HepG2 (cell line): ENCODE data around the gene HS3ST3B1. TPM values are rescaled to one million over a fixed set of nuclear protein-coding genes. Genes with fewer than 3 reads are reported as not detected.

Source experiments
- ATM ChIP-seq: fragments of 450-650 bp; IDR thresholded peaks from 2 replicates; pipeline ENCODE4 v1.7.1; 2017; ENCODE audit warnings: mild to moderate bottlenecking, borderline replicate concordance
- CBFB ChIP-seq: sonication (generic); formaldehyde crosslinking; IDR thresholded peaks from 2 replicates; pipeline ENCODE4 v1.4.0; 2020; ENCODE audit warnings: missing genetic modification reagents
- ELF3 ChIP-seq: IDR thresholded peaks from 2 replicates; pipeline ENCODE4 v1.6.1; 2016; ENCODE audit warnings: missing genetic modification reagents, missing compliant biosample characterization
- FOXJ3 ChIP-seq: sonication (generic); formaldehyde crosslinking; IDR thresholded peaks from 2 replicates; pipeline ENCODE4 v1.4.0; 2020; ENCODE audit warnings: missing genetic modification reagents, mild to moderate bottlenecking, borderline replicate concordance
- MAFG ChIP-seq: sonication (generic); formaldehyde crosslinking; IDR thresholded peaks from 2 replicates; pipeline ENCODE4 v1.5.1; 2020; ENCODE audit warnings: mild to moderate bottlenecking, missing genetic modification reagents
- MED1 ChIP-seq: sonication (generic); formaldehyde crosslinking; IDR thresholded peaks from 2 replicates; pipeline ENCODE4 v1.4.0; 2020; ENCODE audit warnings: missing genetic modification reagents
- MTF1 ChIP-seq: sonication (generic); formaldehyde crosslinking; IDR thresholded peaks from 2 replicates; pipeline ENCODE4 v1.5.0; 2020; ENCODE audit warnings: missing genetic modification reagents
- SP2 ChIP-seq: sonication (generic); formaldehyde crosslinking; IDR thresholded peaks from 2 replicates; pipeline ENCODE4 v1.5.1; 2020; ENCODE audit warnings: mild to moderate bottlenecking, missing genetic modification reagents
- ZNF234 ChIP-seq: sonication (generic); formaldehyde crosslinking; conservative IDR thresholded peaks from 2 replicates; pipeline ENCODE4 v1.5.1; 2020; ENCODE audit warnings: mild to moderate bottlenecking, missing genetic modification reagents
- ZNF446 ChIP-seq: sonication (generic); formaldehyde crosslinking; IDR thresholded peaks from 2 replicates; pipeline ENCODE4 v1.5.0; 2020; ENCODE audit warnings: mild to moderate bottlenecking, missing genetic modification reagents
- ZNF782 ChIP-seq: sonication (generic); formaldehyde crosslinking; IDR thresholded peaks from 2 replicates; pipeline ENCODE4 v1.4.0; 2020; ENCODE audit warnings: missing genetic modification reagents, mild to moderate bottlenecking, borderline replicate concordance
- ZNF83 ChIP-seq: sonication (generic); formaldehyde crosslinking; IDR thresholded peaks from 2 replicates; pipeline ENCODE4 v1.4.0; 2020; ENCODE audit warnings: missing genetic modification reagents, mild to moderate bottlenecking, borderline replicate concordance
- polyA plus RNA-seq, 8 experiments: library from polyadenylated mRNA; depleted of rRNA in 3 of 8; stranded (reverse) in 7 of 8; unstranded in 1 of 8; fragments of >200 nt; fragmentation: Illumina TruSeq in 4 of 8; extraction: Trizol in 4 of 8; gene quantifications; 2 replicates each; pipeline versions ENCODE4 v1.2.1 to v1.2.3, GENCODE V29; 2011 to 2016; ENCODE audit warnings: low read depth in 4 of 8, missing spikeins in 1 of 8, mixed read lengths in 1 of 8; ENCODE audit not compliant: insufficient read depth in 1 of 8
- total RNA-seq, 5 experiments: library from RNA; depleted of rRNA; stranded (reverse); fragments of >200 nt; fragmentation: Illumina TruSeq; extraction: Trizol; gene quantifications; 2 replicates each; pipeline ENCODE4 v1.2.3, GENCODE V29; 2016; ENCODE audit warnings: low read depth in 1 of 5
- TF ChIP-seq, protein P1 (sequence below): sonication (generic); formaldehyde crosslinking; IDR thresholded peaks from 2 replicates; pipeline ENCODE4 v1.4.0; 2020; ENCODE audit warnings: mild to moderate bottlenecking, missing genetic modification reagents
- TF ChIP-seq, protein P2 (sequence below): sonication (generic); formaldehyde crosslinking; IDR thresholded peaks from 2 replicates; pipeline ENCODE4 v1.4.0; 2020; ENCODE audit warnings: missing genetic modification reagents, borderline replicate concordance
- TF ChIP-seq, protein P3 (sequence below): sonication (generic); formaldehyde crosslinking; IDR thresholded peaks from 2 replicates; pipeline ENCODE4 v1.4.0; 2020; ENCODE audit warnings: missing genetic modification reagents, borderline replicate concordance

The HS3ST3B1 gene
- total and polyA plus RNA-seq, 2 of the 13 experiments (the other 11 are each of a cell fraction or from before 2014, with no cell fraction given) = 15.7 to 39.5 TPM

DNA sequence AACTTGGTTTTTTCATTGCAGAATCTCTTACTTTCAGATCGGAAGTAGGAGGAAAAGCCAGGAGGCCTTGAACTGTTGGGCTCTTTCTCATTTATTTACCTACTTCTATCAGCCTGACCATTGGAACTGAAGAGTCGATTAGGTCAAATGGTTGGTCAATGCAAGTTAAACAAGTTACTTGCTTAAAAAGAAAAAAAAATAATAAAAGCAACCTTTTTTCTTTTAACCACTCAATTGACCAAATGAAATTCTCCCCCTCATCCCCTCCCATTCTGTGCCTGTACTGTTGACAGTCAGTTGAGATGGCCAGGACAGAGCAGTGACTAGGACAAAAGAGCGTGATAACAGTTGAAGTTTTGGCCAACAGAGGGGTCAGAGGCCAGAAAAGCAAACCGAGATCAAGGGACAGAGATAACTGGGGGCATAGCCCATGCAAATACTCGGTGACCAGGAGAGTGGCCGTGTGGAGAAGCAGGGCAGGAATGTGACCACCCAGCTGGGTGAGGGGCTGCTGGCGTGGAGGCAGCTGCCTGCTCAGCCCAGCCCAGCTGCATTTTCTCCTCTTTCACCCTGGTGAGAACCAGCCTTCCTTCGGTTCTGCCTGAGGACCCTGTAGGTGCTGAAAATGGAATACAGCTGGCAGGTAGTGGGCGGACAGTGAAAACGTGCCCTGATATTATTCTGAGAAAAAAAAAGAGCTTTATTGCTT is 72.2 kb downstream of the HS3ST3B1 start (continued):
- TF ChIP-seq, protein P1, sequence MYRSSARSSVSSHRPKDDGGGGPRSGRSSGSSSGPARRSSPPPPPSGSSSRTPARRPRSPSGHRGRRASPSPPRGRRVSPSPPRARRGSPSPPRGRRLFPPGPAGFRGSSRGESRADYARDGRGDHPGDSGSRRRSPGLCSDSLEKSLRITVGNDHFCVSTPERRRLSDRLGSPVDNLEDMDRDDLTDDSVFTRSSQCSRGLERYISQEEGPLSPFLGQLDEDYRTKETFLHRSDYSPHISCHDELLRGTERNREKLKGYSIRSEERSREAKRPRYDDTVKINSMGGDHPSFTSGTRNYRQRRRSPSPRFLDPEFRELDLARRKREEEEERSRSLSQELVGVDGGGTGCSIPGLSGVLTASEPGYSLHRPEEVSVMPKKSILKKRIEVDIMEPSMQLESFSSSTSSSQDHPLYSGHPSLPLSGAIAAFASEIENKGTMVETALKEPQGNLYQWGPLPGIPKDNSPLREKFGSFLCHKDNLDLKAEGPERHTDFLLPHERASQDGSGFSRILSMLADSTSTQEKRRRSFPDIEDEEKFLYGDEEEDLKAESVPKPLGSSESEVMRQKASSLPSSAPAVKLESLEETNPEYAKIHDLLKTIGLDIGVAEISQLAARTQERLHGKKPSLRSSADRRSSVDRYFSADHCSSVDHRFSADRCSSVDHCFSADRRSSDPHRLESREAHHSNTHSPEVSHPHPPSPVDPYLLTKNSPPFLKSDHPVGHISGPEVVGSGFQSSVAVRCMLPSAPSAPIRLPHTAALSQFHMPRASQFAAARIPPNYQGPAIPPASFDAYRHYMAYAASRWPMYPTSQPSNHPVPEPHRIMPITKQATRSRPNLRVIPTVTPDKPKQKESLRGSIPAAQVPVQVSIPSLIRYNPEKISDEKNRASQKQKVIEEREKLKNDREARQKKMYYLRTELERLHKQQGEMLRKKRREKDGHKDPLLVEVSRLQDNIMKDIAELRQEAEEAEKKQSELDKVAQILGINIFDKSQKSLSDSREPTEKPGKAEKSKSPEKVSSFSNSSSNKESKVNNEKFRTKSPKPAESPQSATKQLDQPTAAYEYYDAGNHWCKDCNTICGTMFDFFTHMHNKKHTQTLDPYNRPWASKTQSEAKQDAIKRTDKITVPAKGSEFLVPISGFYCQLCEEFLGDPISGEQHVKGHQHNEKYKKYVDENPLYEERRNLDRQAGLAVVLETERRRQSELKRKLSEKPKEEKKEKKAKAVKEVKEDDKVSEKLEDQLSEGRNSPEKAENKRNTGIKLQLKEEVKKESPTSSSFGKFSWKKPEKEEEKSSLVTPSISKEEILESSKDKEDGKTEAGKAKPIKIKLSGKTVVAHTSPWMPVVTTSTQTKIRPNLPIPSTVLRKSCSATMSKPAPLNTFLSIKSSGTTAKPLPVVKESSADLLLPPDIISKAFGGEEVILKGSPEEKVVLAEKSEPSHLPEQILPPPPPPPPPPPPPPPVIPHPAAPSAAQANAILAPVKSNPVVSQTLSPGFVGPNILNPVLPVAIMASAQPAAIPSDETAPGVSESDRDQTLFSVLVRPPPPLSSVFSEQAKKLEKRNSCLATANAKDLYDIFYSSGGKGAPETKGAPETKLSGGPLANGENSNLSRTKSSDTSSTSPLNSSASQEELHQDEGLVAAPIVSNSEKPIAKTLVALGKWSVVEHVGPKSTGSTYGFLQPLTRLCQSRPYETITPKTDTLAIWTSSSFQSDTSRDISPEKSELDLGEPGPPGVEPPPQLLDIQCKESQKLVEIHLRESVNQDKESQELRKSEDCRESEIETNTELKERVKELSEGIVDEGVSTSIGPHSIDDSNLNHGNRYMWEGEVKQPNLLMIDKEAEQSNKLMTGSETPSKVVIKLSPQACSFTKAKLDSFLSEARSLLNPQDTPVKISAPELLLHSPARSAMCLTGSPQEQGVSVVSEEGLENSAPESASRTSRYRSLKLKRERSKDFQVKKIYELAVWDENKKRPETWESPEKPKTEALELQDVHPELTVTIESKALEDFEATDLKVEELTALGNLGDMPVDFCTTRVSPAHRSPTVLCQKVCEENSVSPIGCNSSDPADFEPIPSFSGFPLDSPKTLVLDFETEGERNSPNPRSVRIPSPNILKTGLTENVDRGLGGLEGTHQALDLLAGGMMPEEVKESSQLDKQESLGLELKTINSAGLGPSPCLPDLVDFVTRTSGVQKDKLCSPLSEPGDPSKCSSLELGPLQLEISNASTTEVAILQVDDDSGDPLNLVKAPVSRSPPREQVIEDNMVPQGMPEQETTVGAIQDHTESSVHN = no peak
- TF ChIP-seq MAFG (CRISPR knock-in tag) (no peak), FOXJ3 (CRISPR knock-in tag) (peak; percentile 85), ZNF446 (CRISPR knock-in tag) (no peak), ZNF83 (CRISPR knock-in tag) (no peak), ZNF782 (CRISPR knock-in tag) (no peak; the same call in 1 of the 2 replicates), MTF1 (CRISPR knock-in tag) (no peak), SP2 (no peak), ZNF234 (no peak), MED1 (CRISPR knock-in tag) (peak; percentile 95), ELF3 (CRISPR knock-in tag) (peak; percentile 42; the same call in 1 of the 2 replicates), CBFB (CRISPR knock-in tag) (no peak; the same call in 1 of the 2 replicates), ATM (no peak)
- TF ChIP-seq, protein P2, sequence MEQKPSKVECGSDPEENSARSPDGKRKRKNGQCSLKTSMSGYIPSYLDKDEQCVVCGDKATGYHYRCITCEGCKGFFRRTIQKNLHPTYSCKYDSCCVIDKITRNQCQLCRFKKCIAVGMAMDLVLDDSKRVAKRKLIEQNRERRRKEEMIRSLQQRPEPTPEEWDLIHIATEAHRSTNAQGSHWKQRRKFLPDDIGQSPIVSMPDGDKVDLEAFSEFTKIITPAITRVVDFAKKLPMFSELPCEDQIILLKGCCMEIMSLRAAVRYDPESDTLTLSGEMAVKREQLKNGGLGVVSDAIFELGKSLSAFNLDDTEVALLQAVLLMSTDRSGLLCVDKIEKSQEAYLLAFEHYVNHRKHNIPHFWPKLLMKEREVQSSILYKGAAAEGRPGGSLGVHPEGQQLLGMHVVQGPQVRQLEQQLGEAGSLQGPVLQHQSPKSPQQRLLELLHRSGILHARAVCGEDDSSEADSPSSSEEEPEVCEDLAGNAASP (CRISPR knock-in tag) = peak; percentile 89
- TF ChIP-seq, protein P3, sequence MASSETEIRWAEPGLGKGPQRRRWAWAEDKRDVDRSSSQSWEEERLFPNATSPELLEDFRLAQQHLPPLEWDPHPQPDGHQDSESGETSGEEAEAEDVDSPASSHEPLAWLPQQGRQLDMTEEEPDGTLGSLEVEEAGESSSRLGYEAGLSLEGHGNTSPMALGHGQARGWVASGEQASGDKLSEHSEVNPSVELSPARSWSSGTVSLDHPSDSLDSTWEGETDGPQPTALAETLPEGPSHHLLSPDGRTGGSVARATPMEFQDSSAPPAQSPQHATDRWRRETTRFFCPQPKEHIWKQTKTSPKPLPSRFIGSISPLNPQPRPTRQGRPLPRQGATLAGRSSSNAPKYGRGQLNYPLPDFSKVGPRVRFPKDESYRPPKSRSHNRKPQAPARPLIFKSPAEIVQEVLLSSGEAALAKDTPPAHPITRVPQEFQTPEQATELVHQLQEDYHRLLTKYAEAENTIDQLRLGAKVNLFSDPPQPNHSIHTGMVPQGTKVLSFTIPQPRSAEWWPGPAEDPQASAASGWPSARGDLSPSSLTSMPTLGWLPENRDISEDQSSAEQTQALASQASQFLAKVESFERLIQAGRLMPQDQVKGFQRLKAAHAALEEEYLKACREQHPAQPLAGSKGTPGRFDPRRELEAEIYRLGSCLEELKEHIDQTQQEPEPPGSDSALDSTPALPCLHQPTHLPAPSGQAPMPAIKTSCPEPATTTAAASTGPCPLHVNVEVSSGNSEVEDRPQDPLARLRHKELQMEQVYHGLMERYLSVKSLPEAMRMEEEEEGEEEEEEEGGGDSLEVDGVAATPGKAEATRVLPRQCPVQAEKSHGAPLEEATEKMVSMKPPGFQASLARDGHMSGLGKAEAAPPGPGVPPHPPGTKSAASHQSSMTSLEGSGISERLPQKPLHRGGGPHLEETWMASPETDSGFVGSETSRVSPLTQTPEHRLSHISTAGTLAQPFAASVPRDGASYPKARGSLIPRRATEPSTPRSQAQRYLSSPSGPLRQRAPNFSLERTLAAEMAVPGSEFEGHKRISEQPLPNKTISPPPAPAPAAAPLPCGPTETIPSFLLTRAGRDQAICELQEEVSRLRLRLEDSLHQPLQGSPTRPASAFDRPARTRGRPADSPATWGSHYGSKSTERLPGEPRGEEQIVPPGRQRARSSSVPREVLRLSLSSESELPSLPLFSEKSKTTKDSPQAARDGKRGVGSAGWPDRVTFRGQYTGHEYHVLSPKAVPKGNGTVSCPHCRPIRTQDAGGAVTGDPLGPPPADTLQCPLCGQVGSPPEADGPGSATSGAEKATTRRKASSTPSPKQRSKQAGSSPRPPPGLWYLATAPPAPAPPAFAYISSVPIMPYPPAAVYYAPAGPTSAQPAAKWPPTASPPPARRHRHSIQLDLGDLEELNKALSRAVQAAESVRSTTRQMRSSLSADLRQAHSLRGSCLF (CRISPR knock-in tag) = no peak
